GM19035 (cell line): ENCODE data around the gene PRKG1.
"Not testable (repeated sequence)": the region's sequence is repeated elsewhere in the genome, so short reads cannot be mapped to it uniquely, and the experiment has no call there.

ENCODE experiments used
- ATAC-seq: cut with Tn5 transposase; IDR thresholded peaks from one replicate; pipeline ENCODE4 v1.9.1; 2021; ENCODE audit not compliant: unreplicated experiment

PRKG1 gene

DNA sequence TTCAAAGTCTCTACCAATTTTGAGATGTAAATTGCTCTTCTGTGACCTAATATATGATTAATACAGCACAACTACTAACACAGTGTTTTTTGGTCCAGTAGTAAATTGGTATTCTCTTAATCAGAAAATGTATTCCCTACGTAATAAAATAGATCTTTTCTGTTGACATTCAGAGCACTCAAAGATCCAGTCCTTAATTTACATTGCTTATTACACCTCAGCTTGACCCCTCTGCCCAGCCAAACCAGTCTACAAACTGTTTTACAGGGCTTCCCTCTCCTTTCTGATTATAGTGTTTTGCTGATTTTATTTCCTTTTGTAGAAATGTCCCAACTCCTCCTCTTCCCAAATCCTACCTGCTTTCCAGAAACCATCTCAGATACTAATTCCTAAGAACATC lies 293.4 kb downstream of the PRKG1 start:
- ATAC-seq: no peak

DNA sequence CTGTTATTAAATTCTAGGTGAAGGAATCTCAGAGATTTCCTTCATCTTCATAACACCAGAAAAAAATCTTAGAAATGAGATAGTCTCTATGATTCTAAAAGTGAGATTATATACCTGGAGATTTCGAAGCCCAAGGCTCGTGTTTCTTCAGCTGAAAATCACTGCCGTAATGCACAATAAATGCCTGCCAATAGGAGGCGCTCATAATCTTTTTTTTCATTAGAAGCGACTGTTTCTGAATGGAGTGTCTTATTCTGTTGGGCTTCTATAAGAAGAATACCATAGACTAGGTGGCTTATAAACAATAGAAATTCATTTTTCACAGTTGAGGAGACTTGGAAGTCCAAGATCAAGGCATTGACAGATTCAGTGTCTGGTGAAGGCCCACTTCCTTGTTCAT lies 294.7 kb downstream of the PRKG1 start:
- ATAC-seq: no peak

DNA sequence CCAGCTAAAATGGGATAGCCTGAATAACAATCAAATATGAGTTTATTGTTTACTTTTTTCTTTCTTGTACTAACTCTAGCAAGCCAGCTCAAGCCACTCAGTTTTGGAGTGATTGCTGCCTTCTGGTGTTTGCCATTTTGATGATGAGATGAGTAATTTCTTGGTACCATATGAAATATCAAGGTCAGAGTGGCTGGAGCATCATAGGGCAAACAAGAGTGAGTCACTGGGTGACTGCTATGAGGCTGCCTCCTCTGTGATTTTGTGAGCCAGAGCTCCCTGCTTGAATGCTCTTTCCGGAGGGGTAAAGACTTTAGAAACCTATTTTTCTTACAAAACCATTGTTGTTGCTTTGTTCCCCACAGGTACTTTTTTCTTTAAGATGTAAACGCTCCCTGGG lies 295.6 kb downstream of the PRKG1 start:
- ATAC-seq: no peak

DNA sequence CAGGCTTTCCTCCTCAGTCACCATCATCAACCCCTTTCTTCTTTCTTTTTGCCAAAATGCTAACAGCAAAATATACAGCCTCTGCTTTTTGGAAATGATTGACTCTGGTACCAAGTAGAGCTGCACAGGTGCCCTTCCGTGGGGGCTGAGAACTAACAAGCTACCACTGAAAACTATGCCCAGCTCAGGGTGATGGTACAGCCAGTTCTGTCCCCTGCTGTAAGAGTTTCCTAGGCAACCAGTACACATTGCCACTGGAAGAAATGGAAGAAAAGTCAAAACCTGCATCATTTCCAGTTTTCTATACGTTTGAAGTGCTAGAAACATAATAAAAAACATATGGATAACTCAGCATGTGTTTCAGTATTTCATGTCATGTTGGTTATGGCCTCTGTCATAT lies 297.5 kb downstream of the PRKG1 start:
- ATAC-seq: no peak

DNA sequence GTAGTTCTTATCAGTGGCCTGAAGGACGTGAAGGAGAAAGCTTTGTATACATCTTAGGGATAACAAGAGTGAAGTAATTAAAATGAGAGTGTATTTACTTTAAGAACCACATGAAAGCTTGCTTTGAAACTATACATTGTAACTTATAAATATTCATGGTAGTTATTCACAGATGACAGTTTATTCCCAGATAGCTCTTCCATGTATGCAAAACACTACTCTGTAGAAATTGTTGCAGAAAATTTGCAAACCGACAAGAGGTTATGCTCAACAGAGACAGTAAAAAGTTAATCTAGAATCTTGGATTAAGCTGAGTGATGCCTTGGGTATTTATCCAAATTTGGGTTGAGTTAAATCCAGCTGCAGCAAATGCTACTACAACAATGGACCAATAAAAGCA lies 301.5 kb downstream of the PRKG1 start:
- no peak for ATAC-seq

DNA sequence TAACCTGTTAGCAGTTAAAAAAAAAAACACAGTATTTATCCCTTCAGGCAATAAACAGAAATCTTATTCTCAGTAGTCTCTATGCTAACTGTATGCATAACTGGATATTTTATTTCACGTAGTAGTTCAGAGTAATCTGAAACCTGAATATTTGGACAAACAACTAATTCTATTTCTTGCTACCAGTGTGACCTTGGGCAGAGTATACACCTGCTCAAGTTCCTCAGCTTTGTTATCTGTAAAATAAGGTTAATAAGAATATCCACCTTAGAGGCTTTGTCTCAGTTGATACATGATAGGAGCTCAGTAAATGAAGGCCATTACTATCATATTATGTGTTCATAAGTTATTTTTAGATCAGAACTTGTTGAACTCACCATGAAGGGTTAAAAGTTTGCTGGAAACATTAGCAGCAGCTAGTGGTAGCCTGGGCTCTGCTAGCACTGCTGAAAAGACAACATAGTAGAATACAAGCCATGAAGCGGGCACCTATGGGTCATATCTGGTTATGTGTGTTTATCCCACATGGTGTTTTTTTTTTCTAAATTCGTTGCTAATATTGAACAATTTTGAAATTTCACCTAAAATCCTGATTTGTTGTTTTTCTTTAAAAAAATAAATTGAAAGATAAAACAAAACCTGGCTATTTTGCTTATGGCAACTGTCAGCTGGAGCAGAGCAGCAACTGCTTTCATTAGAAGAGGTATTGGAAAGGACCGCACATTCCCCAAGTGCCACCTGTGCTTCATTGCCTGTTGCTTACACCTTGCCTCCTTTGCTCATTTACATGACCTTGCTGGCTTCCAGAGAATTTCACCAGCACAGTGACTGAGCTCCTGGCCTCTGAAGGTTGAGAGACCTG lies 303.0 kb downstream of the PRKG1 start:
- no peak for ATAC-seq

DNA sequence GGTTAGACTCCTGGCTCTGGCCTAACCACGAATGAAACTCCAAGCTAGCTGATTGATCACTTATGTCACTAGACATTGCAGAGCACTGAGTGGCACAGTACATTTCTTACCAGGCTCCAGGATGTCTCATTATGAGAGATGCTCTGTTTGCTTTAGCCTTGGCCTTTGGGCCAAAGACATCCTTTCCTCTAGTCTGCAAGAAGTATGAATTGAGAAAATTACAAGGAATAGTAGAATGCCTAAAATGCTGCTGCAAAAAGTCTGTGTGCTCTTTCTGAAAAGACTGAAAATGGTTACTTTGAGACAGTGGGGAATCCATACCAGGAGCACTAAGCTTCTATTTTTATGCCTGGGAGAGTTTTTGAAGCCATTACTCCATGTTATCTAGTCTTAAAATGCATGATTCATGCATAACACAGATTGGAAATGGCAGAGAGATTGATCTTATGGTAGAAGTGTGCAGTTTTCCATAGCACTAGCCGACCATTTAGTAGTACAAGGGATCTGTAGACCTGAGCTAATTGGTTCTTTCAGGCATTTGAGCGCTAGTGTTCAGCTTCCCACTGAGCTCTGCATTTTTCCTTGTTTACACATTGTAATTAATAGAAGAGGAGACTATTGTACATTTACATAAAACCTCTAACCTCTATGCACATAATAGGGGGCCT lies 303.8 kb downstream of the PRKG1 start:
- no peak for ATAC-seq

DNA sequence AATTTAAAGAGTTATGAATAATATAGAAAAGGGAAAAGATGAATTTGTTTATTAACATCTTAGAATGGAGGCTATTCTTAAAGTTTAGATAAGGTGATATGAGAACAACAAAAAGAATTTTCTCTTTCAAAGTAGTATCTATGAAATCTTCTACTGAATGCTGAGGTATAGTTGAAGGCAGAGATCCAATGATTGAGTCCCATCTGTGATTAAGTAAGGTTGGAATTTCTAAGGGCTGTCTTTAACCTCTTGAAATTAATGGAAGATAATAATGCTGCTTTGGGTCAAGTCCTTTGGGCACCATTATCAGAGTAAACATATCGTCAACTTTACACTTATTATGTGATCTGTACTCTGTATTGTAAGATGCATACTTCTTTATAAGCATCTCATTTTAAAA lies 307.9 kb downstream of the PRKG1 start:
- no peak for ATAC-seq

DNA sequence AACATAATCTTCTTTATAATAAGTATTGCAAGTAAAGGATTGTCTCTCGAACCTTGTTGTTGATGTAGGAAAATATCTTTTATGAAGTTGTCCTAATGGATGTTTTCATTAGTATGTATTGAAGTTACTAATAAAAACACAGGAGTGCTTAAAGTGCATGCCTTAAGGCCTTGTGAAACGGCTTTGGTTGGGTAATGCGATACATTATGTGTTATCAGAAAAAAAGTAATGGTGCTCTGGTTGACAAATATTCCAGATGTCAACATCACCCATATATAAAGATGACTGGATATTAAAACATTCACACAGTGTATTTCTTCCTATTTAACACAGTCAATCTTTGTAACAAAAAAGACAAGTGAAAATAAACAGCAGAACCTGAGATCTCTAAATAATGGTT lies 310.7 kb downstream of the PRKG1 start:
- no peak for ATAC-seq

DNA sequence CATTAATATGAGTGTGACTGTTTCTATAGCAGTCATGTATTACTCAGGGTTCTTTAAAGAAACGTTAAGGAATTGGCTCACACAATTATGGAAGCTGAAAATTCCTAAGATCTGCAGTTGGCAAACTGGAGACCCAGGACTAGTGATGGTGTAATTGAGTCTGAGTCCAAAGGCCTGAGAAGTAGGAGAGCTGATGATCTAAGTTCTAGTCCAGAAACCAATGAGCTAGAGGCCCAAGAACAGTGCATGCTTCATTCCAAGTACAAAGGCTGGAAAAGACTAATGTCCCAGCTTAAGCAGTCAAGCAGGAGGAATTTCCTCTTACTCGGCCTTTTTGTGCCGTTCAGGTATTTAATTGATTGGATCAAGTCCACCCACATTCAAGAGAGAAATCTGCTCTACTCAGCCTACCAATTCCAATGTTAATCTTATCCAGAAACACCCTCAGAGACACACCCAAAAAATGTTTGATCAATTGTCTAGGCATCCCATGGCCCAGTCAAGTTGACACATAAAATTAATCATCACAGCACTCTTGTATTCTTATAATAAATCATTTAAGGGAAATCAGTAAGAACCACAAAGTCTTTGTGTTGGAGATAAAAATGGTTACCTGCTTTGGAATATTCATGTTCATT lies 312.1 kb downstream of the PRKG1 start:
- ATAC-seq: no peak

DNA sequence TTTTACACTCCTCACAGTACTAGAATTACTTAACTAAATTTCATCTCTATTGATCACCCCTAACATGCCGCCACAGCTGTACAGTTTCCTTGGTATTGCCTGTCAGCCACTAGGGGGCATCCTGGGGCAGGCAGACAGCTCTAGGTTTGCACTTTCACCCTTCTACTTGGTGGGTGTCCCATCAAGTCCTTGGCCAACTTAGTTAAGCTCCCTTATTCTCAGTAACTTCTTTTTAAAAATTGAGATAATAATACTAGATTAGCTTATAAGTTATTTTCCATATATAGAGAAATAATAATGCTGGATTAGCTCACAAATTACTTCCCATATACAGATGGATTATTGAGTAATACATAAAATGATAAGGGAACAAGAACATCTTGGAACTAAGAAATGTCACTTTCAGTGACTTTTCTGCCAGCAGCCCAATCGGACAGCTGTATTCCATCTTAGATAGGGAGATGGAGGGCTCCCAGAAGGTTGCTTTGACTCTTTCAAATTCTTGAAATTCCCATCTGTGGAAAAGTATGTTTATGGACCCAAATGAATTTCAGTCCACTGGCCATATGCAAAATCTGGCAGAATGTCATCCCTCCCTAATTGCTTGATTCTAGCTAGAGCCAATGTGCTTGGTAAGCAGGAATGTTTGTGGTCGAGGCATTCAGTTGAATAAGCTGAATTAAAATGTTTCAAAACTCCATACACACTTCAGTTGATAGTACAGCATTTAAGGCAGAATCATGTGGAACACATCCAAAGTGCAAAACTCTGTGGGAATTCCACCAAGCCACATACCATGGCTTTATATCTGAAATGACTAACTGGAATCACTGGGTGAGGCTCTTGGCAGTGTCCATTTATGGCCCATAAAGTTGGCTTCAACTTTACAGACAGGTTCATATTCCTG lies 315.4 kb downstream of the PRKG1 start:
- ATAC-seq: peak; percentile 88

DNA sequence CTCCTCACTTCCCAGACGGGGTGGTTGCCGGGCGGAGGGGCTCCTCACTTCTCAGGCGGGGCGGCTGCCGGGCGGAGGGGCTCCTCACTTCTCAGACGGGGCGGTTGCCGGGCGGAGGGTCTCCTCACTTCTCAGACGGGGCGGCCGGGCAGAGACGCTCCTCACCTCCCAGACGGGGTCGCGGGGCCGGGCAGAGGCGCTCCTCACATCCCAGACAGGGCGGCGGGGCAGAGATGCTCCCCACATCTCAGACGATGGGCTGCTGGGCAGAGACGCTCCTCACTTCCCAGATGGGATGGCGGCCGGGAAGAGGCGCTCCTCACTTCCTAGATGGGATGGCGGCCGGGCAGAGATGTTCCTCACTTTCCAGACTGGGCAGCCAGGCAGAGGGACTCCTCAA lies 318.7 kb downstream of the PRKG1 start:
- ATAC-seq: not testable (repeated sequence)

DNA sequence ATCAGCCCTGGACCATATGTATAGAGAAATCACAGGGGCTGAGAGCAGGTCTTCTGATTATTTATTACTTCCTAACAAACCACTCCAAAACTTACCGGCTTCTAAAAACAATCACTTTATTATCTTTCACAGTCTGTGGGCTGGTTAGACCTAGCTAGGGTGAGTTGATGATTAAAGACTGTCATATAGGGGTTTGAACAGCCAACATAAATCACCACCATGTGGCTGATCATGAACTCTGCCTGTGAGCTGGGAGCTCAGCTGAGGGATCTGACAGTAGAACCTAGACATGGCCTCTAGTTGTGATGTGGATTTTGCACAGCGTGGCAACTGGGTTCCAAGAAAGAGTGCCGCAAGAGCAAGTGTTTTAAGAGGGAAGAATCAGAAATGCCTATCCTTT lies 319.8 kb downstream of the PRKG1 start:
- ATAC-seq: no peak

DNA sequence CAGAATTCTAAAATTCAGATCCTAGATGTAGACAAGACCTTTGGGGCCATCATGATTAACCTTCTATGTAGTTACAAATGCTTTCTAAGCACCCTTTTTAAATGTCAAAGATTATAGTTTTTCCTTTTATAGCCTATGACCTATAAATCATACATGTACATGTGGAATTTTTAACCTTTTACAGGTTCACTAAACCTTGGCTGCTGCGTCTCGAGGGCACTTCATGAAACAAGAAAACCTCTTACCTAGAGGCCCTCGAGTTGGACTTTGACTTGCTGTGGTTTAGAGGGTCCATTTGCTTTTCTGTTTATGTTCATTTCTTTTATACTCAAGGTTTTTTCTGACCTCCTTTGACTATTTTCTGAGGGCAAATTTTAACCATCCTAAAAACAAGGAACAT lies 323.0 kb downstream of the PRKG1 start:
- ATAC-seq: no peak

DNA sequence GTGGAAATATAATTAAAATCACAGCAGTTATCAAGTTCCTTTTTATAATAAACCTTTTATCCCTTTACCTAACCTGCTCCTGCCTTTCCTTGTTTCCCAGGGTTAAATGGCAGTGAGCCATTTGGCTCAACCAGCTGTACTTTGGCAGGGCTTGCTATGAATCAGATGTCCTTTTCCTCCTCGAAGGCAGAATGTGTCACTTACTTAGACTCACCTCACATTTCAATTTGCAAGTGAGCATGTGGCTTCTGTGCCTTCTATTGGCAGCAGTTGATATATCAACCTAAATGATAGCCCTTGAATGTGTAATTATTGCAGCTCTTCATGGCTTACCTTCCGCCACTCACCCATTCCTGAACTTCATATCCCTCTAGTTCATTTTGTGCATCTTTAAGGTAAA lies 323.4 kb downstream of the PRKG1 start:
- ATAC-seq: no peak

DNA sequence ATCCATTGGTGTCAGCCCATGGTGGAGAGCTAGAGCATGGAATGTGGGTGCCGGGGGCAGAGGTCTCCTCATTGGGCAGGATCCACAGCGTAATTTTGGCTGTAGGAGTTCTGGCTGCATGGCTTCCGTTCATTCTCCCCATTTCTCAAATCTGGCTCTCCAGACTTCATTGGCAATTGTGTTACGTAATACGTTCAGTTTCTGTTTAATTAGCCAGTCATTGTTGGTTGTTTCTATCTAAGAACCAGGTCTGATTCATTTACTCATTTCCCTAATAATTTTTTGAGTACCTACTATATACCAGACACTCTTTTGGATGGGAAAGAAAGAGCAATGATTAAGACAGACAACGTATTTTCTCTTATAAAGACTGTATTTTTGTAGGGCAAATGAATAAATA lies 325.6 kb downstream of the PRKG1 start:
- no peak for ATAC-seq

DNA sequence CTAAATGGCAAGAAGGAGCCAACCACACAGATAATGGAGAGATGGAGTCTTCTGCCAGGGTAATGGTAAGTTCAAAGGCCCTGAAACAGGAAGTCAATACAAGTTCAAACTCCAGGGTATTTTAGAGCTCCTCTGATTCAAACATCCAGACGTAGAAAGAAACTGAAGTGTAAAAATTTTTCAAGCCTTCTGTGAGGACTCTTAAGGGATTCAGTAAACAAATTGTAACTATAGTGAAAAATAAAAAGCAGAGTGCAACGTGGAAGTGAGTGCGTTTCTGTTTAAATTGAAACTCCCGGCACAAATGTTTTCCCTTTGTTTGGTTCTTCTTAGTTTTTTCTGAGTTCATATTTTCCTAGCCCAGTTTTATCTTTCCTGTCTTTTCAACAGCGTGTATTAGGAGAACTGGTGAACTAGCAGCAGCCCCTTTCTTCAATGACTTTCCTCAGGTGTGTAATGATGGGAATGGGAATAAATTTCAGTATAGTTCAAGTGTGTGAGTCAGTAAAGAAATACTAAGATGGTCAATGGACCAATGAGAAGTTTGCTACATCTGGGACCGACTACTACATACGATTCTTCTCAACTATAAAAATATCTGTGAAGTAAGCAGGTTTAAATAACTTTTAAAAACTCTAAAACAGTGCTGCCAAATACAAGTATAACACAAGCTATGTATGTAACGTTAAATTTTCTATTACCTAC lies 326.3 kb downstream of the PRKG1 start:
- no peak for ATAC-seq

DNA sequence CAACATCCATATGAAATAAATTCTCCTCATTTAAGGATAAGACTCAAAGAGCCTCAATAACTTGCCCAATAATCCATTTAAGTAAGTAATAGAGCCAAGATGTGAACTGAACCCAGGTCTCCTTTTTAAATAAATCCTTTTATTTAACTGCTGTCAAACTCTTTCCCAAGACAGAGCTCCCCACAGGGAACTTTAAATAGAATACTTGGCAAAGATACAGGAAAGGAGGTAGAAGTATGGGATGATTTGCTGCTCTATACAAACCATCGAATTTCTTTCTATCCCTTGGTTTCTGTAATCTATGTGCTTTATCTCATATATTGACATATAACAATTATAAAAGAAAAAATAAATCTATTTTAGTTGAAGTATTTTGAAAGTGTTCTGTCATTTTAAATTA lies 329.2 kb downstream of the PRKG1 start:
- no peak for ATAC-seq

DNA sequence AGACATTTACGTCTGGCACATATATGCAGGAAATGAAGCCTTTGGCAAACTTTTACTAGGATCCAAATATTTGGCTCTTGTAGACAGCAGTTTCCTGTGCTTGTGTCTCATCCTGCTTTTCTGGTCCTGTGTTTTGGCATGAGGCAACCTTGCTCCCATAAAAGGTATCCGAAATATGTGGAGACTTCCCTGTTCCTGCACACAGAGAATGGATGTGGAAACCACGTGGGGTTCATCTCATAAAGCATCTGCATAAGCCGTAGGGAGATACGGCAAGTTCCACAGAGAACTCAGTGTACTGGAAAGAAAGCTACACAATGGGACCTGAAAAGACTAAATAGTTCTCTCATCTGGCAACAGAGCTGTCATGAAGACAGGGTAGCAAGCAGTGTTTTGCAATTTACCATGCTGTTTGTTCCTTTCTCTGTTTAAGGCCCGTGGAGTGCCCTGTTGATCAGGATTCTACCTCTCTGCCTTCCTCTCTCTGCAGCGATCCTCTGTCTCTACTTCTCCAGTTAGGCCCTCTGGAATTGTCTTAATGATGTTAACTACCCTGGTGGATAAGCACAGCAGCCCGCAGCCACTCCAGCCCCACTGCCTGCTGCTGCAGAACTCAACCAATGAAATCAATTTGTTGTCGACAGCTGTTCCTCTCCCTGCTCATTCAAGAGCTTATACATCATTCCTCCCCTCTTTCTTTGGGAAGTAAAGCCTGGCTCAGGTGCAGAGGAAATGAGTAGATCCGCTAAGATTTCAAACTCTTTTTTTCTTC lies 331.5 kb downstream of the PRKG1 start:
- no peak for ATAC-seq

DNA sequence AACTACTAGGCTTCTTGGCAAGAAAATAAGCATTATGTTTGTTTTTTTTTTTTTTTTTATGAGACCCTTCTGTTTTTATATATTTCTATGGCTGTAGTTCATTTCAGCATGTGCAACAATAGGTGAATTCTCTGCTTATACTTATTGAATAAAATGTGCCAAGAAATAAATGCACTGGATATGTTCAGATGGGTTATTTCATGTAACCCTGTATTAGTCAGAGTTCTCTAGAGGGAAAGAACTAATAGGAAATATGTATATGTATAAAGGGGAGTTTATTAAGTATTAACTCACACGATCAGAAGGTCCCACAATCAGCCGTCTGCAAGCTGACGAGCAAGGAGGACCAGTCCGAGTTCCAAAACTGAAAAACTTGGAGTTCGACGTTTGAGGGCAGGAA lies 332.3 kb downstream of the PRKG1 start:
- ATAC-seq: no peak
